Neural cell (in vitro differentiated cells): ENCODE data around the gene STT3B. TPM values are rescaled to one million over a fixed set of nuclear protein-coding genes. Genes with fewer than 3 reads are reported as not detected.

Experiments
- H2AFZ ChIP-seq: fragments of 200-600, 300-800 bp; sonication (generic), shearing (Covaris generic); 2 replicates; pipeline ENCODE4 v1.6.0; 2014; ENCODE audit warnings: low read depth, mild to moderate bottlenecking, antibody characterized with exemption, low read length, moderate library complexity
- H3F3A ChIP-seq: fragments of 200-600 bp; shearing (Covaris generic); 2 replicates; pipeline ENCODE4 v1.6.1; 2016; ENCODE audit warnings: mild to moderate bottlenecking, moderate library complexity, mixed read lengths, antibody characterized with exemption, low read length; ENCODE audit not compliant: insufficient read depth, poor library complexity, severe bottlenecking
- H3K27ac ChIP-seq: fragments of 200-600, 300-800 bp; sonication (generic), shearing (Covaris generic); 2 replicates; pipeline ENCODE4 v1.5.1; 2014; ENCODE audit warnings: mild to moderate bottlenecking, low read length, moderate library complexity
- H3K27me3 ChIP-seq: fragments of 300-800, 200-600 bp; sonication (generic), shearing (Covaris generic); 2 replicates; pipeline ENCODE4 v1.6.0; 2014; ENCODE audit warnings: mild to moderate bottlenecking, low read depth, low read length, moderate library complexity; ENCODE audit not compliant: insufficient read depth
- H3K36me3 ChIP-seq: fragments of 300-800, 200-600 bp; sonication (generic), shearing (Covaris generic); 2 replicates; pipeline ENCODE4 v1.5.1; 2014; ENCODE audit warnings: mild to moderate bottlenecking, antibody characterized with exemption, low read length, moderate library complexity; ENCODE audit not compliant: insufficient read depth
- H3K4me2 ChIP-seq: fragments of 300-800, 200-600 bp; sonication (generic), shearing (Covaris generic); 2 replicates; pipeline ENCODE4 v1.6.0; 2014; ENCODE audit warnings: mild to moderate bottlenecking, low read length
- H3K4me3 ChIP-seq: fragments of 300-800, 200-600 bp; sonication (generic), shearing (Covaris generic); 2 replicates; pipeline ENCODE4 v1.5.1; 2014; ENCODE audit warnings: mild to moderate bottlenecking, low read length, moderate library complexity
- H3K79me2 ChIP-seq: fragments of 200-600 bp; shearing (Covaris generic); replicated peaks from 2 replicates; pipeline ENCODE4 v1.6.0; 2014; ENCODE audit warnings: mild to moderate bottlenecking, low read length, moderate library complexity; ENCODE audit not compliant: insufficient read depth
- H3K9ac ChIP-seq: fragments of 300-800, 200-600 bp; sonication (generic), shearing (Covaris generic); 2 replicates; pipeline ENCODE4 v1.6.1; 2016; ENCODE audit warnings: mild to moderate bottlenecking, low read length, mixed read lengths
- H3K9me2 ChIP-seq: fragments of 200-600 bp; shearing (Covaris generic); 2 replicates; pipeline ENCODE4 v1.6.1; 2016; ENCODE audit warnings: mild to moderate bottlenecking, low read length, mixed read lengths; ENCODE audit not compliant: insufficient read depth
- H3K9me3 ChIP-seq: fragments of 200-600, 300-800 bp; sonication (generic), shearing (Covaris generic); 2 replicates; pipeline ENCODE4 v1.6.1; 2016; ENCODE audit warnings: mild to moderate bottlenecking, mixed run types, low read length, moderate library complexity, mixed read lengths
- H4K20me1 ChIP-seq: fragments of 200-600 bp; shearing (Covaris generic); 2 replicates; pipeline ENCODE4 v1.6.1; 2016; ENCODE audit warnings: mild to moderate bottlenecking, mixed run types; ENCODE audit not compliant: insufficient read depth
- EP300 ChIP-seq: fragments of 450-650 bp; conservative IDR thresholded peaks from 2 replicates; pipeline ENCODE4 v1.6.1; 2014; ENCODE audit warnings: antibody characterized with exemption, mild to moderate bottlenecking, moderate library complexity; ENCODE audit not compliant: poor library complexity, severe bottlenecking
- EZH2 ChIP-seq: fragments of 200-600, 300-800 bp; shearing (Covaris generic), sonication (generic); IDR thresholded peaks from 2 replicates; pipeline ENCODE4 v1.6.1; 2014; ENCODE audit warnings: antibody characterized with exemption, low read length, borderline replicate concordance, mild to moderate bottlenecking; ENCODE audit not compliant: insufficient read depth, poor library complexity, severe bottlenecking
- MXI1 ChIP-seq: fragments of 450-650 bp; conservative IDR thresholded peaks from 2 replicates; pipeline ENCODE4 v1.6.1; 2014; ENCODE audit warnings: antibody characterized with exemption, mild to moderate bottlenecking; ENCODE audit not compliant: poor library complexity, severe bottlenecking
- POLR2AphosphoS5 ChIP-seq: IDR thresholded peaks from 2 replicates; pipeline ENCODE4 v1.6.1; 2012
- RAD21 ChIP-seq: fragments of 450-650 bp; conservative IDR thresholded peaks from 2 replicates; pipeline ENCODE4 v1.6.1; 2014; ENCODE audit warnings: antibody characterized with exemption, mild to moderate bottlenecking, moderate library complexity
- SMC3 ChIP-seq: fragments of 450-650 bp; conservative IDR thresholded peaks from 2 replicates; pipeline ENCODE4 v1.6.1; 2014; ENCODE audit warnings: antibody characterized with exemption, mild to moderate bottlenecking, moderate library complexity; ENCODE audit not compliant: poor library complexity
- TAF1 ChIP-seq: IDR thresholded peaks from 2 replicates; pipeline ENCODE4 v1.6.1; 2012; ENCODE audit warnings: low read depth
- polyA plus RNA-seq: library from polyadenylated mRNA; depleted of rRNA; stranded (reverse); fragments of >200 nt; gene quantifications from 2 replicates; pipeline ENCODE4 v1.2.3, GENCODE V29; 2014
- TF ChIP-seq, protein P1 (sequence below): fragments of 450-650 bp; IDR thresholded peaks from 2 replicates; pipeline ENCODE4 v1.5.1; 2014; ENCODE audit warnings: antibody characterized with exemption, mild to moderate bottlenecking, moderate library complexity; ENCODE audit not compliant: poor library complexity, severe bottlenecking
- TF ChIP-seq, protein P2 (sequence below): IDR thresholded peaks from 2 replicates; pipeline ENCODE4 v1.6.1; 2012; ENCODE audit warnings: borderline replicate concordance

The STT3B gene
- polyA plus RNA-seq, 1 donor from 2014 or later, result 100 TPM

GRCh38 chr3:31664031-31664430, 131.3 kb downstream of the STT3B start:
- no peaks in the 10 kb centered on the region for H3K27me3 ChIP-seq
- no peaks in the 10 kb centered on the region for H3K36me3 ChIP-seq
- H3K9ac ChIP-seq, result no peak overlapping the region
- H3K9me2 ChIP-seq, result no peaks in the 10 kb centered on the region
- H2AFZ ChIP-seq, result no peak overlapping the region
- H3K9me3 ChIP-seq, result no peaks in the 10 kb centered on the region
- H3F3A ChIP-seq, result no peaks in the 10 kb centered on the region
- no peak overlapping the region for H3K4me2 ChIP-seq
- no peak overlapping the region for H3K27ac ChIP-seq
- no peak for TF ChIP-seq MXI1
- TF ChIP-seq, protein P1, sequence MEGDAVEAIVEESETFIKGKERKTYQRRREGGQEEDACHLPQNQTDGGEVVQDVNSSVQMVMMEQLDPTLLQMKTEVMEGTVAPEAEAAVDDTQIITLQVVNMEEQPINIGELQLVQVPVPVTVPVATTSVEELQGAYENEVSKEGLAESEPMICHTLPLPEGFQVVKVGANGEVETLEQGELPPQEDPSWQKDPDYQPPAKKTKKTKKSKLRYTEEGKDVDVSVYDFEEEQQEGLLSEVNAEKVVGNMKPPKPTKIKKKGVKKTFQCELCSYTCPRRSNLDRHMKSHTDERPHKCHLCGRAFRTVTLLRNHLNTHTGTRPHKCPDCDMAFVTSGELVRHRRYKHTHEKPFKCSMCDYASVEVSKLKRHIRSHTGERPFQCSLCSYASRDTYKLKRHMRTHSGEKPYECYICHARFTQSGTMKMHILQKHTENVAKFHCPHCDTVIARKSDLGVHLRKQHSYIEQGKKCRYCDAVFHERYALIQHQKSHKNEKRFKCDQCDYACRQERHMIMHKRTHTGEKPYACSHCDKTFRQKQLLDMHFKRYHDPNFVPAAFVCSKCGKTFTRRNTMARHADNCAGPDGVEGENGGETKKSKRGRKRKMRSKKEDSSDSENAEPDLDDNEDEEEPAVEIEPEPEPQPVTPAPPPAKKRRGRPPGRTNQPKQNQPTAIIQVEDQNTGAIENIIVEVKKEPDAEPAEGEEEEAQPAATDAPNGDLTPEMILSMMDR, result no peak
- TF ChIP-seq, protein P2, sequence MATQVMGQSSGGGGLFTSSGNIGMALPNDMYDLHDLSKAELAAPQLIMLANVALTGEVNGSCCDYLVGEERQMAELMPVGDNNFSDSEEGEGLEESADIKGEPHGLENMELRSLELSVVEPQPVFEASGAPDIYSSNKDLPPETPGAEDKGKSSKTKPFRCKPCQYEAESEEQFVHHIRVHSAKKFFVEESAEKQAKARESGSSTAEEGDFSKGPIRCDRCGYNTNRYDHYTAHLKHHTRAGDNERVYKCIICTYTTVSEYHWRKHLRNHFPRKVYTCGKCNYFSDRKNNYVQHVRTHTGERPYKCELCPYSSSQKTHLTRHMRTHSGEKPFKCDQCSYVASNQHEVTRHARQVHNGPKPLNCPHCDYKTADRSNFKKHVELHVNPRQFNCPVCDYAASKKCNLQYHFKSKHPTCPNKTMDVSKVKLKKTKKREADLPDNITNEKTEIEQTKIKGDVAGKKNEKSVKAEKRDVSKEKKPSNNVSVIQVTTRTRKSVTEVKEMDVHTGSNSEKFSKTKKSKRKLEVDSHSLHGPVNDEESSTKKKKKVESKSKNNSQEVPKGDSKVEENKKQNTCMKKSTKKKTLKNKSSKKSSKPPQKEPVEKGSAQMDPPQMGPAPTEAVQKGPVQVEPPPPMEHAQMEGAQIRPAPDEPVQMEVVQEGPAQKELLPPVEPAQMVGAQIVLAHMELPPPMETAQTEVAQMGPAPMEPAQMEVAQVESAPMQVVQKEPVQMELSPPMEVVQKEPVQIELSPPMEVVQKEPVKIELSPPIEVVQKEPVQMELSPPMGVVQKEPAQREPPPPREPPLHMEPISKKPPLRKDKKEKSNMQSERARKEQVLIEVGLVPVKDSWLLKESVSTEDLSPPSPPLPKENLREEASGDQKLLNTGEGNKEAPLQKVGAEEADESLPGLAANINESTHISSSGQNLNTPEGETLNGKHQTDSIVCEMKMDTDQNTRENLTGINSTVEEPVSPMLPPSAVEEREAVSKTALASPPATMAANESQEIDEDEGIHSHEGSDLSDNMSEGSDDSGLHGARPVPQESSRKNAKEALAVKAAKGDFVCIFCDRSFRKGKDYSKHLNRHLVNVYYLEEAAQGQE, result no peak
- no peak for TF ChIP-seq RAD21
- no peak for TF ChIP-seq POLR2AphosphoS5
- TF ChIP-seq TAF1, result no peak
- TF ChIP-seq SMC3, result no peak
- no peak for TF ChIP-seq EZH2
- H3K4me3 ChIP-seq, result no peak overlapping the region
- H3K79me2 ChIP-seq, result no peaks in the 10 kb centered on the region
- H4K20me1 ChIP-seq, result no peaks in the 10 kb centered on the region

DNA sequence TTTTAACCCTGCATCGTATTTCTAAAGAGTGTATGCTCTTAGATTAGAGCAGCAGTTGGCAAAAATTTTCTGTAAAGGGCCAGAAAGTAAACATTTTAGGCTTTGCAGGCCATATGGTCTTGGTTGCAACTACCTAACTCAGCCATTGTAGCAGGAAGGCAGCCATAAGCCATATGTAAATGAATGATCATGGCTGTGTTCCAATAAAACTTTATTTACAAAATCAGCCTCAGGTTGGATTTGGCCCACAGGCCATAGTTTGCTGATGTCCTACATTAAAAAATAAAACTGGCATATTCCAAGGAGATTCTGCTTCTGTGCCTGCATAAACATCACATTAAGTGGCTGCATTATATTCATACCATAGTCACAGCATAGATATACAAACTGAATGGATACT, 134.9 kb downstream of the STT3B start:
- Histone ChIP-seq H3K27ac (no peak overlapping the region), H2AFZ (no peak overlapping the region), H3F3A (no peaks in the 10 kb centered on the region), H3K27me3 (no peaks in the 10 kb centered on the region), H3K4me3 (no peak overlapping the region), H3K79me2 (no peaks in the 10 kb centered on the region), H3K4me2 (no peak overlapping the region), H3K9ac (no peak overlapping the region), H4K20me1 (no peaks in the 10 kb centered on the region), H3K36me3 (no peaks in the 10 kb centered on the region), H3K9me3 (no peaks in the 10 kb centered on the region), H3K9me2 (no peaks in the 10 kb centered on the region)
- TF ChIP-seq, protein P1, result no peak
- TF ChIP-seq EP300, result no peak
- TF ChIP-seq RAD21, result no peak
- TF ChIP-seq SMC3, result no peak
- no peak for TF ChIP-seq EZH2
- TF ChIP-seq, protein P2, result no peak
- TF ChIP-seq POLR2AphosphoS5, result no peak
- TF ChIP-seq TAF1, result no peak
- TF ChIP-seq MXI1, result no peak
